Panc1 (cell line): Measurements from ENCODE around the gene ZNF319. TPM values are rescaled to one million over a fixed set of nuclear protein-coding genes. Genes with fewer than 3 reads are reported as not detected.

Experiments
- ATAC-seq: fragments of 200-7000 bp; cut with Tn5 transposase; 2 replicates; pipeline ENCODE4 v1.9.1; 2020; ENCODE audit warnings: mild to moderate bottlenecking, moderate library complexity
- BruUV-seq: library from RNA; stranded (reverse); fragments of 400-500 nt; replicated peaks from 2 replicates; lab custom pipeline; 2021; lab: Mats Ljungman, UMichigan
- CTCF ChIA-PET: fragments of 300-600 bp; sonication (Branson Sonifier 250); formaldehyde crosslinking; loops from one replicate; lab custom pipeline; 2022; ENCODE audit warnings: antibody characterized with exemption; lab: Charles Lee
- POLR2A ChIA-PET: fragments of 300-600 bp; sonication (Branson Sonifier 250); formaldehyde crosslinking; loops from one replicate; lab custom pipeline; 2022; ENCODE audit warnings: antibody characterized with exemption; lab: Charles Lee
- DNase-seq: peaks from one replicate; pipeline ENCODE4 v3.0.0-alpha.2; 2010; ENCODE audit warnings: low read depth, low spot score
- H3K27ac ChIP-seq: 2 replicates; pipeline ENCODE4 v1.5.1; 2011; ENCODE audit warnings: mild to moderate bottlenecking, low read length, inconsistent platforms
- H3K27me3 ChIP-seq: fragments of 200-500 bp; sonication (Bioruptor generic); 2 replicates; pipeline ENCODE4 v1.6.0; 2014; ENCODE audit warnings: low read length, inconsistent platforms; ENCODE audit not compliant: control insufficient read depth, insufficient read depth
- H3K36me3 ChIP-seq: fragments of 200-500 bp; sonication (Bioruptor generic); 2 replicates; pipeline ENCODE4 v1.5.1; 2014; ENCODE audit warnings: inconsistent platforms, mild to moderate bottlenecking, low read length, moderate library complexity; ENCODE audit not compliant: control insufficient read depth, insufficient read depth
- H3K4me1 ChIP-seq: 2 replicates; pipeline ENCODE4 v1.5.1; 2011; ENCODE audit warnings: inconsistent platforms, mild to moderate bottlenecking, low read length, moderate library complexity; ENCODE audit not compliant: control insufficient read depth, insufficient read depth
- H3K4me3 ChIP-seq, 2 experiments: 2 replicates each; pipeline ENCODE4 v1.5.1; 2011 to 2012; ENCODE audit warnings: low read depth in 2 of 2, low read length in 2 of 2, mild to moderate bottlenecking in 2 of 2, inconsistent platforms in 1 of 2, moderate library complexity in 1 of 2
- H3K9me3 ChIP-seq: fragments of 200-500 bp; sonication (Bioruptor generic); 2 replicates; pipeline ENCODE4 v1.5.1; 2014; ENCODE audit warnings: low read depth, mild to moderate bottlenecking, inconsistent platforms, low read length, moderate library complexity; ENCODE audit not compliant: control insufficient read depth, insufficient read depth
- CTCF ChIP-seq: fragments of 450-650 bp; IDR thresholded peaks from 2 replicates; pipeline ENCODE4 v1.5.1; 2017; ENCODE audit warnings: mild to moderate bottlenecking
- POLR2AphosphoS5 ChIP-seq: IDR thresholded peaks from 2 replicates; pipeline ENCODE4 v1.6.1; 2012; ENCODE audit warnings: mild to moderate bottlenecking, low read depth, low read length, moderate library complexity
- REST ChIP-seq, 2 experiments: IDR thresholded peaks; 2 replicates each; pipeline ENCODE4 v1.6.1; 2011 to 2012; ENCODE audit warnings: low read depth in 2 of 2, control low read depth in 1 of 2, low read length in 1 of 2, mild to moderate bottlenecking in 1 of 2, moderate library complexity in 1 of 2; ENCODE audit not compliant: insufficient read depth in 1 of 2
- SIN3A ChIP-seq: IDR thresholded peaks from 2 replicates; pipeline ENCODE4 v1.6.1; 2012; ENCODE audit warnings: low read depth, mild to moderate bottlenecking, low read length, moderate library complexity, borderline replicate concordance; ENCODE audit not compliant: insufficient read depth
- TCF7L2 ChIP-seq: IDR thresholded peaks from 2 replicates; pipeline ENCODE4 v1.6.1; 2011; ENCODE audit warnings: mild to moderate bottlenecking, low read depth, low read length, inconsistent platforms
- in situ Hi-C: cut with HindIII; loops from 2 replicates; pipeline ENCODE4 v1.10.0; 2016; ENCODE audit warnings: low sequenced_read_pairs, low pct_unique_long_range_greater_than_20kb
- intact Hi-C: fragments of 100-400 bp; cut with micrococcal nuclease; formaldehyde crosslinking; loops from one replicate; pipeline ENCODE4 v1.10.0; 2022; ENCODE audit not compliant: unreplicated experiment
- total RNA-seq: library from RNA; stranded (reverse); gene quantifications from one replicate; pipeline ENCODE4 v1.2.1, GENCODE V29; 2021; ENCODE audit not compliant: unreplicated experiment

ZNF319 gene
- total RNA-seq, 1 experiment from 2014 or later: 6.5 TPM

GRCh38 chr16:58035356-58036170 is 35.1 kb upstream of the ZNF319 start:
- no peaks in the 10 kb centered on the region for H3K27me3 ChIP-seq
- H3K36me3 ChIP-seq: no peaks in the 10 kb centered on the region
- in situ Hi-C loops: no loop called here
- ATAC-seq (no peak), DNase-seq (no peak)
- no peaks in the 10 kb centered on the region for H3K4me1 ChIP-seq
- no peak overlapping the region for H3K27ac ChIP-seq
- no peaks in the 10 kb centered on the region for H3K9me3 ChIP-seq
- H3K4me3 ChIP-seq: no peak overlapping the region
- CTCF ChIA-PET: no interaction called here
- BruUV-seq: no TSS peak
- POLR2A ChIA-PET: no interaction called here
- TF ChIP-seq SIN3A: no peak
- TF ChIP-seq TCF7L2: no peak
- TF ChIP-seq POLR2AphosphoS5: no peak
- TF ChIP-seq REST (IDR thresholded peaks at IDR 0.05; ENCODE audit: insufficient read depth in 1 of 2, low read depth in 2 of 2, low read length in 1 of 2): no peak
- TF ChIP-seq CTCF: no peak
- intact Hi-C loops: no loop called here

GRCh38 chr16:58034774-58035173 is 34.3 kb upstream of the ZNF319 start:
- intact Hi-C loops: no loop called here
- ChIA-PET CTCF (no interaction called here), POLR2A (no interaction called here)
- ATAC-seq (no peak), DNase-seq (no peak)
- H3K27ac ChIP-seq: no peak overlapping the region
- no peaks in the 10 kb centered on the region for H3K36me3 ChIP-seq
- H3K4me3 ChIP-seq: no peak overlapping the region
- TF ChIP-seq CTCF: no peak
- no peak for TF ChIP-seq REST (IDR thresholded peaks at IDR 0.05; ENCODE audit: insufficient read depth in 1 of 2, low read depth in 2 of 2, low read length in 1 of 2)
- TF ChIP-seq TCF7L2: no peak
- no peak for TF ChIP-seq SIN3A
- TF ChIP-seq POLR2AphosphoS5: no peak
- H3K4me1 ChIP-seq: no peaks in the 10 kb centered on the region
- in situ Hi-C loops: no loop called here
- no peaks in the 10 kb centered on the region for H3K9me3 ChIP-seq
- no TSS peak for BruUV-seq
- H3K27me3 ChIP-seq: no peaks in the 10 kb centered on the region
